Cardiac fibroblast (primary cell): ENCODE results near the gene HMGN5.

Source experiments
- DNase-seq, 2 donors: peaks; one replicate each; pipeline versions ENCODE4 v3.0.0 to v3.0.0-alpha.2; 2010; ENCODE audit warnings: low read depth in 2 of 2
- H3K4me3 ChIP-seq, 2 donors: replicated peaks in 1 of 2; 1 replicate in 1 of 2; 2 replicates in 1 of 2; pipeline ENCODE4 v1.5.1; 2011; ENCODE audit warnings: low read depth in 2 of 2, low read length in 2 of 2, mild to moderate bottlenecking in 2 of 2, moderate library complexity in 1 of 2
- TF ChIP-seq, protein P1 (sequence below): IDR thresholded peaks from one replicate; pipeline ENCODE4 v1.5.1; 2011; ENCODE audit warnings: low read depth, mild to moderate bottlenecking, low read length, inconsistent platforms

Gene HMGN5

DNA sequence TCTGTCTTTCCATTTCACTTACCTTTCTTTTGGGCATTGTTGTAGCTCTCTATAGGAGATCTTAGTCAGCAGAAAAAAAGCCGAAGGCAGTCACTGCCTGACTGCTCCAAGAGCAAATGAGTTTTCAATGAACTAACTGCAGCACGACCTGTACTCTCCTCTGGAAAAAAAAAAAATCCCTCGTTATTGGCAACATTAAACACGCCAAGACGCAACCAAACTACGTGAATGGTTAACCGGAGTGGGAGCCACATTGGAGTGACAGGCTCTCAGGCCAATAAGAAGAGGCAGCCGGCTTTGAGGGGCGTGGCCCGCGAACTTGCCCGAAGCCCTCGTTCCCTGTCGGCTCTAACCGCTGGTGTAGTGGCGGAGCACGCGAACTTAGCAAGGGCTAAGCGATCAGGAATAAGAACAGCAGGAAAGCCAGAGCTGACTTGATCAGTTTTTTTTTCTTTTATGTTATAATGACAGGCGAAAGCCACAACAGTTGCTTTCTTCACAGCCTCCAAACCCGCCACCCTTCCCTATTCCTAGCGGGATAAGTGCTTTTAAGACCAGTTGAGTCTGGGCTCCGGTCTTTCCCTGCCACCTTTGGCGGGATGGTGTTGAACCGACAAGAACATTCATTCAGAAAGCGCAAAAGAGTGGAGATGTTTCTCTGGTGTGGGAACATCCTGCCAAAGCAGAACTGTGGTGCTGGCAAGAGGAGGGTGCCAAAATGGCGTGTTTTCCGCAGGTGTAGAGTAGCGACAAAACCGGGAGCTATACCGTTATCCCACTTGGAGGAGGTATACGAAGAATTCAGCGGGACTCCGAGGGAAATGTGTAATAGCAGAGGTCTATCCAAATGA lies 80.0 kb downstream of the HMGN5 start:
- H3K4me3 ChIP-seq: peak overlapping the region; percentile 56 to 65
- DNase-seq: peak; percentile 93 to 94
- TF ChIP-seq, protein P1, sequence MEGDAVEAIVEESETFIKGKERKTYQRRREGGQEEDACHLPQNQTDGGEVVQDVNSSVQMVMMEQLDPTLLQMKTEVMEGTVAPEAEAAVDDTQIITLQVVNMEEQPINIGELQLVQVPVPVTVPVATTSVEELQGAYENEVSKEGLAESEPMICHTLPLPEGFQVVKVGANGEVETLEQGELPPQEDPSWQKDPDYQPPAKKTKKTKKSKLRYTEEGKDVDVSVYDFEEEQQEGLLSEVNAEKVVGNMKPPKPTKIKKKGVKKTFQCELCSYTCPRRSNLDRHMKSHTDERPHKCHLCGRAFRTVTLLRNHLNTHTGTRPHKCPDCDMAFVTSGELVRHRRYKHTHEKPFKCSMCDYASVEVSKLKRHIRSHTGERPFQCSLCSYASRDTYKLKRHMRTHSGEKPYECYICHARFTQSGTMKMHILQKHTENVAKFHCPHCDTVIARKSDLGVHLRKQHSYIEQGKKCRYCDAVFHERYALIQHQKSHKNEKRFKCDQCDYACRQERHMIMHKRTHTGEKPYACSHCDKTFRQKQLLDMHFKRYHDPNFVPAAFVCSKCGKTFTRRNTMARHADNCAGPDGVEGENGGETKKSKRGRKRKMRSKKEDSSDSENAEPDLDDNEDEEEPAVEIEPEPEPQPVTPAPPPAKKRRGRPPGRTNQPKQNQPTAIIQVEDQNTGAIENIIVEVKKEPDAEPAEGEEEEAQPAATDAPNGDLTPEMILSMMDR: no peak

DNA sequence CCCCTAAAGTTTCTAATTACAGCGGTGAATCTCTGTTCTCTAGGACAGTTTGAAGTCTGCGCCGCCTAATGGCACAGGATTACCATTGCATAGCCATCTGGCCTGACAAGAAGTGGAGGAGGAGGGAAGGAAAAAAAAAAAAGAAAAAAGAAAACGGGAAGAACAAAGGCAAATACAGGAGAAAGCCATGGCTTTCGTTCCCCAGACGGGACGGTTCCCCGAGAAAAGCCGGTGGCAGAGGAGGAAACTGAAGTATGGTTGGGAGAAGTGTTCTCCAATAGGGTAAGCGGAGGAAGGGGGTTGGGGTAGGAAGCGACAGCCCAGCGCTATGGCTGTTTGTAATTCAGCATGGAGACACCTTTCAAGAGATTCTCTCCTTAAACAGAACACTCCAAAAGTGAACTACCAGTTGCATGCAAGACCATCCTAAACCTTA lies 80.8 kb downstream of the HMGN5 start:
- peak overlapping the region; percentile 56 to 65 for H3K4me3 ChIP-seq
- TF ChIP-seq, protein P1: peak; percentile 68
- peak; percentile 48 to 61 for DNase-seq

DNA sequence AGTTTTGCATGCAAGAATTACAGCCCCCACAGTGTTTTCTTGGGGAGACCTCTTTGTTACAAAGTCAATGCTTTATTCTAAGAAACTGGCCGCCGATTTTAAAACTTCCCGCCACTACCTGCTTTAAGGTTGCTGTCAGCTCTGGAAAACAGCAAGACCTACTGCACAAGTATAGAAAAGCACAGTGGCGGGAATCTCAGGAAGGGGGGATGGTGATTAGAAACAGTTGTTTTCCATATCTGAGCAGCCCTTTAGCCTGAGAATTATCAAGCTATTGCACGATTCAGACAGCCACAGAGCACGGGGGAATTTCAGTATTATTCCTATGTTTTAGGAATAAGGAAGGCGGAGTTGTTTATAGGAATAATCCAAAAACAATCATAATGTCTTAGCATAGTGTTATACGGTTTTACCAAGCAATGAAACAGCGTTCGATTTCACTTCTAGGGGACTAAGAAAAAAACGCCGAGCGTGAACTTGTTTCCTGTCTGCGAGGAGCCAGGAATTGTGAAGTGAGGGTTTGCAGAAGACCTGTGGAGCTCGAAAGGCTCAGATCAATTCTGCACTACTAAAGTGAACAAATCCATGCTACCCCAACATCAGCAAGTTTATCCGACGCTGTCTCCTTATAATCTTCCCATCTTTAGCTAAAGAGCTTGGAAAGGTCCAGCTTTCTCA lies 81.3 kb downstream of the HMGN5 start:
- TF ChIP-seq, protein P1: no peak
- DNase-seq: no peak

DNA sequence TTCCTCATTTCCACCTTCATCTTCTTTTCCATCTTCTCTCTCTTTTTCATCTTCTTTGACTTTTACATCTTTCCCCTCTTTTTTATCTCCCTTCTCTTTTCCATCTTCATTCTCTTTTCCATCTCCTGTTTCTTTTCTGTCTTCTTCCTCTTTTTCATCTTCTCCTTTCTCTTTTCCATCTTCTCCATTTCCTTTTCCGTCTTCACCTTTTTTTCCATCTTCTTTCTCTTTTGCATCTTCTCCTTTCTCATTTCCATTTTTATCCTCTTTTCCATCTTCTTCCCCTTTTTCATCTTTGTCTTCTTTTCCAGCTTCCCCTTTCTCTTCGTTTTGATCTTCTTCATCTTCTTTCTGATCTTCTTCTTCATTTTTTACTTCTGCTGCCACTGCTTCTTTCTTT lies 87.0 kb downstream of the HMGN5 start:
- TF ChIP-seq, protein P1: no peak
- DNase-seq: no peak
- H3K4me3 ChIP-seq: no peak overlapping the region

More for the DNA sequence above, 81.3 kb downstream of the HMGN5 start:
- H3K4me3 ChIP-seq: peak overlapping the region; percentile 56 to 65

DNA sequence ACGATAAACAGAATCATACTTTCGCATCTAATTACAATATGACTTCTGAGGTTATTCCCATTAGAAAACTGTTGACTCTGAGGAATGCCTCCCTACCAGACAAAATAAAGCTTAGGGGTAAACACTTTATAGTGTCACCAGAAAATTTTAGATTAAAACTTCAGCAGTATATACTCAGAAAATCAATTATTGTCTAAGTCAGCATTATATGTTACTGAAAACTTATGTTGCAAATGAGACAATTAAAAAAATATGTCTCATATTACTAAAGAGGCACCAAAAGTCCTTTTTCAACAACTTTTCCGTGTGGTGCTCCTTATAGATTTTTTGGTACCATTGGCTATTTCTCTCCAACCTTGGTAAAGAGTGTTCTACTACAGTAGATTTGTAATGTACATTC lies 91.4 kb downstream of the HMGN5 start:
- no peak for DNase-seq
- TF ChIP-seq, protein P1: no peak
- no peak overlapping the region for H3K4me3 ChIP-seq

DNA sequence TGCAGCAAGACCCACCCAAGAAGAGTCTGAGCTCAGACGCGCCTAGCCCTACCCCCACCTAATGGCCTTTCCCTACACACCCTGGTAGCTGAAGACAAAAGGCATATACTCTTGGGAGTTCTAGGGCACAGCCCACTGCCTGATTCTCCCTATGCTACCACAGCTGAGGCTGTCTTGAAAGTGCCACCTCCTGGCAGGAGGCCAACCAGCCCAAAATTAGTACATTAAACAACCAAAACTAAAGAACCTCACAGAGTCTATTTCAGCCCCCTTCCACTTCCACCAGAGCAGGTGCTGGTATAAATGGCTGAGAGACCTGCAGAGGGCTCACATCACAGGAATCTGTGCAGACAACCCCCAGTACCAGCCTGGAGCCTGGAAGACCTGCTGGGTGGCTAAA lies 119.1 kb downstream of the HMGN5 start:
- H3K4me3 ChIP-seq: no peak overlapping the region
- TF ChIP-seq, protein P1: no peak
- no peak for DNase-seq
